Testis (tissue), 3 donors: ENCODE measurements around the gene THADA. TPM values are rescaled to one million over a fixed set of nuclear protein-coding genes. Genes with fewer than 3 reads are reported as not detected.
A peak's percentile ranks its signal among the peaks of the same experiment; 100 is the strongest.

Source experiments
- DNase-seq: peaks from one replicate; pipeline ENCODE4 v3.0.0-alpha.2; 2019
- H3K27ac ChIP-seq, 2 donors: fragments of 200-600 bp; sonication (generic); one replicate each; pipeline ENCODE4 v1.5.1; 2019
- H3K27me3 ChIP-seq: fragments of 200-600 bp; sonication (generic); one replicate; pipeline ENCODE4 v1.5.1; 2019
- H3K36me3 ChIP-seq: fragments of 200-600 bp; sonication (generic); one replicate; pipeline ENCODE4 v1.5.1; 2017; ENCODE audit warnings: low read depth; ENCODE audit errors: missing control alignments
- H3K4me1 ChIP-seq: fragments of 200-600 bp; sonication (generic); one replicate; pipeline ENCODE4 v1.5.1; 2019
- H3K4me3 ChIP-seq, 2 donors: fragments of 200-600 bp; sonication (generic); one replicate each; pipeline ENCODE4 v1.5.1; 2017 to 2019
- H3K9me3 ChIP-seq: fragments of 200-600 bp; sonication (generic); one replicate; pipeline ENCODE4 v1.5.1; 2017
- POLR2A ChIP-seq: fragments of 450-650 bp; IDR thresholded peaks from one replicate; pipeline ENCODE4 v1.6.1; 2017; ENCODE audit warnings: antibody characterized with exemption, mild to moderate bottlenecking, moderate library complexity
- WGBS, 2 donors: methylation state at CpG; one replicate each; pipeline ENCODE4 v1.1.5; 2018; 5-methylcytosine and 5-hydroxymethylcytosine counted together
- intact Hi-C: fragments of 100-400 bp; cut with DNase I; formaldehyde crosslinking; loops from one replicate; pipeline ENCODE4 v1.15.1; 2023; ENCODE audit warnings: low total_unique reads
- polyA plus RNA-seq: library from polyadenylated mRNA; stranded (reverse); fragments of 350-450 nt; fragmentation: Illumina TruSeq; extraction: RNeasy Lipid Tissue Mini Kit (QIAGEN cat#74804); gene quantifications from one replicate; pipeline ENCODE4 v1.2.3, GENCODE V29; 2014; ENCODE audit warnings: low read depth, low replicate concordance; ENCODE audit not compliant: insufficient read depth
- total RNA-seq, 2 donors: library from RNA; depleted of rRNA; stranded (reverse); fragments of >200 nt; gene quantifications; one replicate each; pipeline ENCODE4 v1.2.3, GENCODE V29; 2016
- TF ChIP-seq, protein P1 (sequence below), 3 experiments: fragments of 450-650 bp in 2 of 3; fragments of 200-600 bp in 1 of 3; sonication (generic) in 1 of 3; IDR thresholded peaks; one replicate each; pipeline ENCODE4 v1.5.1; 2016 to 2019; ENCODE audit warnings: antibody characterized with exemption in 3 of 3, mild to moderate bottlenecking in 2 of 3, moderate library complexity in 1 of 3

The THADA gene
- total and polyA plus RNA-seq, 3 donors from 2014 or later = 29.5 to 43.9 (median 39.5) TPM

DNA sequence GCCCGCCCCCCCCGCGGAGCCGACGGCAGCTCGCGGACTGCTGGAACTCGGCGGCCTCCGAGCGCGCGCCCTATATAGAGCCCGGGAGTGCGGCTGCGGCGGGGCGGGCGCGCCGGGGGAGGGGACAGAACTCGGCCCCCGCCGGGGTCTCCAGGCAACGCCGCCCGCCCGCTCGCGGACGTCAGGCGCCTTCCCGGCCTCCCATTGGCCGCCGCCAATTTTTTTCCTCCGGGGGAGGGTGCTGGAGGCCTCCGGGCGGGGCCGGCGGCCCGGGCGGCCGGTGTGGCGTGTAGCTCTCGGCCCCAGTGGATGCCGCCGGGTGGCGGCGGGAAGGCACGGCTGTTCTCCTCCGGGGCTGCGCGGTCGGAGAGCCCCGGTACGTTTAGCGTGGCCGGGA, 369.3 kb downstream of the THADA start, which contains the start of gene ZFP36L2:
ZFP36L2 (minus strand) TSS at position 49 of the 397 bp plus-strand sequence. CDS start 291 bp downstream, outside the sequence.
- H3K4me3 ChIP-seq = peak within 1 kb of the TSS; percentile 84 to 97
- TF ChIP-seq, protein P1, sequence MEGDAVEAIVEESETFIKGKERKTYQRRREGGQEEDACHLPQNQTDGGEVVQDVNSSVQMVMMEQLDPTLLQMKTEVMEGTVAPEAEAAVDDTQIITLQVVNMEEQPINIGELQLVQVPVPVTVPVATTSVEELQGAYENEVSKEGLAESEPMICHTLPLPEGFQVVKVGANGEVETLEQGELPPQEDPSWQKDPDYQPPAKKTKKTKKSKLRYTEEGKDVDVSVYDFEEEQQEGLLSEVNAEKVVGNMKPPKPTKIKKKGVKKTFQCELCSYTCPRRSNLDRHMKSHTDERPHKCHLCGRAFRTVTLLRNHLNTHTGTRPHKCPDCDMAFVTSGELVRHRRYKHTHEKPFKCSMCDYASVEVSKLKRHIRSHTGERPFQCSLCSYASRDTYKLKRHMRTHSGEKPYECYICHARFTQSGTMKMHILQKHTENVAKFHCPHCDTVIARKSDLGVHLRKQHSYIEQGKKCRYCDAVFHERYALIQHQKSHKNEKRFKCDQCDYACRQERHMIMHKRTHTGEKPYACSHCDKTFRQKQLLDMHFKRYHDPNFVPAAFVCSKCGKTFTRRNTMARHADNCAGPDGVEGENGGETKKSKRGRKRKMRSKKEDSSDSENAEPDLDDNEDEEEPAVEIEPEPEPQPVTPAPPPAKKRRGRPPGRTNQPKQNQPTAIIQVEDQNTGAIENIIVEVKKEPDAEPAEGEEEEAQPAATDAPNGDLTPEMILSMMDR (IDR thresholded peaks at IDR 0.05) = no peak
- peak within 1 kb of the TSS; percentile 92 to 100 for H3K27ac ChIP-seq
- intact Hi-C loops = loop anchor here (5.0 to 10.0 kb wide), 3 partner anchors 254 to 382 kb away; no protein-coding TSS in a partner anchor
- peaks cover 25% of the 10 kb centered on the region for H3K4me1 ChIP-seq
- no peaks in the 10 kb centered on the region for H3K27me3 ChIP-seq
- no peaks in the 10 kb centered on the region for H3K36me3 ChIP-seq
- WGBS, 2 donors = 0 to 2% methylated on average over 15 to 45 of the region's 58 CpGs
- H3K9me3 ChIP-seq = no peaks in the 10 kb centered on the region
- DNase-seq = peak; percentile 96

DNA sequence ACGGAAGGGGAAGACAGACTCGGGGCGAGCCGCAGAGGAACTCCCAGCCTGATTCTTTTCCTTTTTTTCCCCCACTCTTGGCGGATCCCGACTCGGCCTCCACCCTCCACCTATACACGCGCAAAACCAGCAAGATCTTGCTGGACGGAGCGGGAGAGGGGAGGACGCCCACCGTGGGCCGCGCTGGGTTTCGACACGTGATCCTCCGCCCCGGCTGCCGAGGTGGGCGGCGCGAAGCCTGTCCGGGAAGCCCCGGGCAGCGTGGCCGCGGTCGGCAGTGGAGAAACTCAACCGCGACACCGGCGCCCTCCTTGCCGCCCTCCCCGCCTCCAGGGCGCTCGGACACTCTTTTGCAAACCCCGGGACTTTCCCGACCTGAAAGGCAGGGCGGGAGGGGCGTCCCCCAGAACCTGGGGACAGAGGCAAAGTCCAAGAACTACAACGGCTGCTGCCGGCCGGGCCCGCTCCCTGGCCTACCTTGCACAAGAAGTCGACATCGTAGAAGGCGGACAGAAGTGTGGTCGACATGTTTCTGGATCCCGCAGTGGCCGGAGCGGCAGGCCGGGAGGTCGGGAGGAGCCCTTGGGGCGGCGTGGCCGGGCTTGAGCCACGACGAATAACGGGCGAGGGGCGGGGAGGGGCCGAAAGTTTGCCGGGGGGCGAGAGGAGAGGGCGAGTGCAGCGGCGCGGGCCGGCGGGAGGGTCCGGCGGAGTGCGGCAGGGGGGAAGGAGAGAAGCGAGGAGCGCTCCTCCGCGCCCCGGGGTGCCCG, 369.9 kb downstream of the THADA start:
- Histone ChIP-seq H3K4me1 (peaks cover 31% of the 10 kb centered on the region), H3K27ac (peak overlapping the region; percentile 92 to 100), H3K36me3 (no peaks in the 10 kb centered on the region), H3K4me3 (peak overlapping the region; percentile 84 to 97), H3K27me3 (no peaks in the 10 kb centered on the region), H3K9me3 (no peaks in the 10 kb centered on the region)
- peak; percentile 62 for DNase-seq
- intact Hi-C loops = loop anchor here (5.0 to 10.0 kb wide), 3 partner anchors 254 to 381 kb away; no protein-coding TSS in a partner anchor
- peak; percentile 91 for TF ChIP-seq POLR2A
- TF ChIP-seq, protein P1 (IDR thresholded peaks at IDR 0.05) = no peak
- 0 to 1% methylated on average over 49 to 78 of the region's 80 CpGs for WGBS, 2 donors

DNA sequence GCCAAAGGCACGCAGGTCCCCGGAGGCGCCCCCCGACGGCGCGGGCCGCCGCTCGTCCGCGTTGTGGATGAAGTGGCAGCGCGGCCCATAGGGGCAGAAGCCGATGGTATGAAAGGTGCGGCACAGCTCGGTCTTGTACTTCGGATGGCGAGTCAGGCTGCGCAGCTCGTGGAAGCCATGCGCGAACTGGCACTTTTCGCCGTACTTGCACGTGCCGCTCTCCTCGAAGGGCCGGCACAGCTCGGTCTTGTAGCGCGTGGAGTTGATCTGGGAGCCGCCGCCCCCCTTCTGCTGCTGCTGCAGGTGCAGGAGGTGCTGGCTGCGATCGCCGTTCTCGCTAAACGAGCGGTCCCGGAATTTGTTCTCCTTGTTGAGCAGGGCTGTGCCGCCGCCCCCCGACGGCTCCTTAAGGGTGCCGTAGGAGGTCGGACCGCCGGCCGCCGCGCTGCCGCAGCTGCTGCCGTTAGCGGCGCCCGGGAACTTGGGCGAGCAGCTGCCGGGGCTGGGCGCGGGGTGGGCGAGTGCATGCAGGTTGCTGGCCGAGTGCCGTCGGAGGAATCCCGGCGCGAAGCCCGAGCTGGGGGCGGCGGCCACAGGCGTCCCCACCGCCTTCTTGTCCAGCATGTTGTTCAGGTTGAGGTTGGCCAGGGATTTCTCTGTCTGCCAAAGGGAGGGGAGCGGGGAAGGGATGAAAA, 370.6 kb downstream of the THADA start:
- 0 to 1% methylated on average over 27 to 63 of the region's 74 CpGs for WGBS, 2 donors
- TF ChIP-seq POLR2A = no peak
- TF ChIP-seq, protein P1 (IDR thresholded peaks at IDR 0.05) = no peak
- Histone ChIP-seq H3K4me1 (peaks cover 35% of the 10 kb centered on the region), H3K9me3 (no peaks in the 10 kb centered on the region), H3K36me3 (no peaks in the 10 kb centered on the region), H3K4me3 (peak overlapping the region; percentile 84 to 97), H3K27me3 (no peaks in the 10 kb centered on the region), H3K27ac (peak overlapping the region; percentile 92 to 100)
- peak; percentile 65 for DNase-seq
- intact Hi-C loops = loop anchor here (5.0 to 10.0 kb wide), 3 partner anchors 253 to 380 kb away; no protein-coding TSS in a partner anchor

DNA sequence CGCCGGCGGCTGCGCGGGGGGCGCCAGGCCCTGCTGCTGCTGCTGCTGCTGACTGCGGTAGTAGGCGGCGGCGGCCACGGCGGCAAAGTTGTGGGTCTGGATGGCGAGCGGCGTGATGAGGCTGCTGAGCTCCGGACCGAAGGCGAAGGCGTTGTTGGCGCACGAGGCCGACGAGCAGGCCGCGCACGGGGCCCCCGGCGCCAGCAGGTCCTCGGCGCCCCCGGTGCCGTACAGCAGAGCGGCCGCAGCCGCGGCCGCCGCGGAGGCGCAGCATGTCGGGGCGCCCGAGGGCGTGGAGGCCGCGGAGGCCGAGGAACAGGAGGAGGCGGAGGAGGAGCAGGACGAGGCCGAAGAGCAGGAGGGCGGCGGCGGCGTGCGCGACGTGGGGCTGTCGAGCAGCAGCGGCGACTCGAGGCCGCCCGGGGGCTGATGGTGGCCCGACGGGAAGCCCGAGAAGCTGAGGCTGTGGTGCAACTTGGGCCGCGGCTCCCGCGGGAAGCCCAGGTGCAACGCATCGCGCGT, 371.2 kb downstream of the THADA start:
- WGBS, 2 donors = 2% methylated on average over 31 of the region's 74 CpGs; no CpG with 5 or more reads in 1 of the 2 donors
- Histone ChIP-seq H3K9me3 (no peaks in the 10 kb centered on the region), H3K36me3 (no peaks in the 10 kb centered on the region), H3K27ac (peak overlapping the region; percentile 92 to 100), H3K4me1 (peaks cover 39% of the 10 kb centered on the region), H3K4me3 (peak overlapping the region; percentile 84 to 97), H3K27me3 (no peaks in the 10 kb centered on the region)
- peak; percentile 43 for DNase-seq
- no peak for TF ChIP-seq POLR2A
- TF ChIP-seq, protein P1 (IDR thresholded peaks at IDR 0.05) = no peak
- intact Hi-C loops = loop anchor here (5.0 to 10.0 kb wide), 4 partner anchors 202 to 380 kb away; no protein-coding TSS in a partner anchor
